Sciatic nerve (tissue), 2 donors: ENCODE results near the gene TRMU. TPM values are rescaled to one million over a fixed set of nuclear protein-coding genes. Genes with fewer than 3 reads are reported as not detected.

ENCODE experiments used
- ATAC-seq: fragments of 200-7000 bp; cut with Tn5 transposase; one replicate; pipeline ENCODE4 v1.9.1; 2020; ENCODE audit warnings: mild to moderate bottlenecking, moderate library complexity
- DNase-seq: peaks from one replicate; pipeline ENCODE4 v3.0.0-alpha.2; 2020; ENCODE audit warnings: low spot score
- intact Hi-C: fragments of 100-400 bp; cut with DNase I; formaldehyde crosslinking; loops from one replicate; pipeline ENCODE4 v1.14.2; 2022
- total RNA-seq: library from RNA; stranded (reverse); fragmentation: NEBNext Ultra II Directional; extraction: Animal tissue kit (Norgen Biotek cat#: 25700); gene quantifications from one replicate; pipeline ENCODE4 v1.2.1, GENCODE V29; 2021
- donor health status: DM: no; HTN: no; CAD: no.
- donor health status: DM: no; HTN: no; CAD: no.

The TRMU gene
- total RNA-seq, 1 donor from 2014 or later, result 34.1 TPM

DNA sequence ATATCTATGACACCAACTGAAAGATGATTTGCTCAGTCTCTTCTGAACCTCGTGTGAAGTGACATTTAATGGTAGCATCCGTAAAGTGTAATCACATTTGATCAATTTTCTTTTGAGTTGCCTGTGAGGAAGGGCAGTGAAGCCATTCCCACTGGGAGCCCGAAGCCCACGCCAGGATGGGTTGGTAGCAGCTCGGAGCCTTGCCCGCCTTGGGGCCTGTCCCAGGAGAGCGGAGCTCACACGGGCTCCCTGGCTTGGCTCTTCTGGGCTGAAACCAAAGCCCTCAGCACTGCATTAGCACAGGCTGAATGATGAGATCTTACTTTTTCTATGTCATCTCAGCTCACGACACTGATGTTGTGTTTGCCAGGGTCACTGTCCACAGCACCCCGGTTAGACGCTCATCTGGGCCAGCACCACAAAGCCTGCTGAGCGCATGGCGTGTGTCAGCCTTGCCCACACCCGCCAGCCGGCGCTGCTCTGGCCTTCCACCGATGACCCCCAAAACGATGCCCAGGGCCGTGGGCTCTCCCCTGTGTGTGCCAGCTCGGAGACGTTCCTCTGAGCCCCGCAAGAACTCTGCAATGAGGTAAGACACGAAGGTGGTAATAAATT is 9.3 kb upstream of the TRMU start:
- no peak for ATAC-seq
- intact Hi-C loops, result no loop called here
- DNase-seq, result no peak

DNA sequence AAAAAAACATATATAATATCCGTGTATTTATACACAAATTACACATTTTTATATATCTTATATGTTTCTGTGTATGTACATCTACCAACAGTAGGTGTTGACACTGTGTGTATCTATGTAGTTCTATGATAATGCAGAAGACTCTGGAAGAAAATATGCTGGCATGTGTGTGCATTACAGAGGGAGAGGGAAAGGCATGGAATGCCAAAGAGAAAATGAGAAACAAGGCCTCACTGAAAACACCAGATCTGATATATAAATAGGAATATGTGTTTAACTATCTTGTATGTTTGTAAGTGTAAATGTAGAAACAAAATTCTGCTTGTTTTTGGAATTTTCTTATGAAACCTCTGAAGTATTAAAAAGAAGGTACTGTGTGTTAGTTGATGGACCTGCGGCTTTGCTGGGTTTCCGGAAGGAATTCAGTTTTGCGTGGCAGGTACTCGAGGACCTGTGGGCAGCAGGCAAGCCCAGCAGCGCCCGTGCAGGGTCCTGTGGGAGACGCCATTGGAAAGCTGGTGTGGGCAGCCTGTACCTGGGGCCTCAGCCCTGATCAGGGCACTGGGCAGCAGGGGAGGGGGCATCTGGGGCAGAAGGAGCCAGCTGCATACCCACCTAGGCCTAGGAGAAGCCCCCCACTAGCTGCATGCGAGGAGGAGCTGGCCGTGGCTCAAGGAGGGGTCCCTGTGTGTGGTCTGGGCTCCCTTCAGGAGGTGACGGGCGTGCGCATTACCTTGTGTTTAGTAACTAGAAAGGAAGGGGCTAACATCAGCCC is 7.6 kb upstream of the TRMU start:
- DNase-seq, result no peak

DNA sequence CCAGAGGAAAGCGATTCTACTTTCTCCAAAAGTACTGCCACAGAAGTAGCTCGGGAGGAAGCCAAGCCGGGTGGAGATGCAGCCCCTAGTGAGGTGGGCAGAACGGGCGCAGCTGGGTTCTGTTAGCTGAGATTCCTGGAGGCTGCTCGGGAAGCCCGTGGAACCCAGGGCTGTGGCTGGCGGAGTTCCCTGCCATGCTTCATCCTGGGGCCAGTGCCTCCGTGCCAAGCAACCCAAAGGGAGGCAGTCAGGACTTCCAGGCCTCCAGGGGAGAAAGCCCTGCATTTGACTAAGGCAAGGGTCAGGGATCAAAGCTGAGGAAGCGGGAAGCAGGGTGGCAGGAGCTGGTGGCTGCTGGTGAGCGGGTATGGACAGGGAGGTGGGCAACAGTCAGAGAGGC is 6.7 kb upstream of the TRMU start:
- DNase-seq, result no peak
- no peak for ATAC-seq
- intact Hi-C loops, result no loop called here

More for the DNA sequence above, 7.6 kb upstream of the TRMU start:
- intact Hi-C loops, result no loop called here
- ATAC-seq, result no peak

DNA sequence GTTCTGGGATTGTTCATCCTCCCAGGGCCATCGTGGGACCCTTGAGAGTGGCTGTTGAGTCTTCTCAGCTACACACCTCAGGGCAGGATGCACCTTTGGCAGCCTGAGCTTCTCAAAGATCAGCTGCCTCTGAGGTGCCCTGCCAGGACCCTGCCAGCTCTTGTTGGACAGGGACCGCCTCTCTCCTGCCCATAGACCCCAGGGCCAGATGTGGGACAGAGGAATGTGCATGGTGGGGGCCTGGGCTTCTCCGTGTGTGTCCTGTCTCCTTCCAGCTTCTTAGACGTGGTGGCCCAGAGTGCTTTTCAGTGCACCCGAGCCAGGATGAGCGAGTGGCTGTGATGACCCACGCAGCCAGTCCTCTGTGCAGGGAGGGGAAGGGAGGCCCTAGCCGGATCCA is 5.9 kb upstream of the TRMU start:
- DNase-seq (no peak), ATAC-seq (no peak)
- intact Hi-C loops, result no loop called here

DNA sequence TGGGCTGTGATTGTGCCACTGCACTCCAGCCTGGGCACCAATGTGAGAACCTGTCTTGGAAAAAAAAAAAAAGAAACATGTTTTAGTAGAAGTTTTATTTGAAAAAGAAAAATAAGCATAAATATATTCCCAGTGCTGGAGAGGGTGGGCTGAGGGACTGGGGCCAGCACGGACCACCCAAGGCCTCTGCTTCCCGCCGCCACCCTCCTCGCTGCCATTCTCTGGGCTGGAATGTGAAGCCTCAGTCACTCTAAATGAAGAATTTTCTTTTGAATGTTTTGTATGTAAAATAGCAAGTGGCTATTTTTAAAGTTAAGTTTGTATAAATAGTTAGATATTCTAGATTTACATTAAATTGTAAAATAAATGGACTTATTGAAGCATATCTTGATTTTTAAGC is 5.1 kb upstream of the TRMU start:
- intact Hi-C loops, result no loop called here
- DNase-seq (no peak), ATAC-seq (no peak)

DNA sequence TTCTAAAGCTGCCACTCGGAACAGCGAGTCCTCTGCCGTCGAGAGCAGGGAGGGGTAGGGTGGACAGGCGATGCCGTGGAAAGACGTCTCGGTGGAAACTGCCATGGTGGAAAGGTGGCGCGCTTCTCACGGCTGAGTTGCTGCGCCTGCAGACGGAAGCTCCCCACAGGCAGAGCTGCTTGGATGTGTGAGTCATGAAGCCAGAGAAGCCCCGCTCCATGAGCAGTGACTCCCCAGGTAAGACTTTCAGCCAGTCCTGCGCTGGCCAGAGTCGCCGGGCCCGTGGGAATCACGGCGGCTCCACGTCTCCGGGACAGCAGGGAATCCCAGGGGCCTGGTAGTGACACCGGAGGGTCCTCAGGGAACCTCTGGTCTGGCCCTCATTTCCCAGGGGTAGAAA is 4.0 kb upstream of the TRMU start:
- intact Hi-C loops, result no loop called here
- DNase-seq (no peak), ATAC-seq (no peak)

DNA sequence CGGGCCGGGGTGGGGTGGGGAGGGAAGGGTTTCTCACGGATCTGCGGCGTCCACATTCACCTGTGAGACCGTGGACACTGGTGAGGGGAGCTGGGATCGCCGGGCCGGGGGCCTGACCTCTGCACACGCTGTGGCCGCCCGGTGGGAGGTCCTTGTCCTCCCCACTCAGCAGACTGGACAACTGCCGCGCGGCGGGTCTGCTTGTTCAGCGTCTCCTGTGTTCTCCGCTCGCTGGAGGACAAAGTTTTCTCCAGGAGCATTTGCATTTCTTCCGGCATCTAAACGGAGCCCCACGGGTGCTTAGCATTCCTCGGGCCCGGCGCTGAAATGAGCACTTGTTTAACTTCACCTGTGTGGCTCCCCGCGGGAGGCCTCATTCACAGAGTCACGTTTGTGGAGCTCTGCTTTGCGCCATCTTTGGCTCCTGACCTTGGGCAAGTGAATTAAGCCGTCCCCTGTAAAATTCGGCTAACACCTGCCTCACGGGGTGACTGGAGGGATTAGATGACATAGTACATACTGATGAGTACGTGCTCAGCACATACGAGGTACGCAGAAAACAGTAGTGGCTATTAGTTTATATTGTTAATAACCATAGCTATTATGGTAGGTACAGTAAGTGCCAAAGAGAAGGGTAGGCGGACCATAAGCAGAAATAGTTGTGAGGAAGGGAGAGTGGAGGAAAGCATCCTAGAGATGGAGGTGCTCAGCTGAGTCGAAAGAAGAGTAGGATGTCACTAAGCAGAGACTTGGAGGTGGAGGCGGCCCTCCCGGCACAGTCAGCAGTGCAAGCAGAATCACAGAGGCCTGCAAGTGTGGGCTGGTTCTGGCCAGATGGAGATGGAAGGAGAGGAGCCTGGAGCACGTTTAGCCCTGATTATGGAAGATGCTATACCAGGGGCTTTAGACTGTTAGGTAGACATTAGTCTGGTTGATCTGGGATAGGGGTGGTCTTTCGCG is 885 bp downstream of the TRMU start:
- DNase-seq (no peak), ATAC-seq (peak; percentile 34)
- intact Hi-C loops, result no loop called here

DNA sequence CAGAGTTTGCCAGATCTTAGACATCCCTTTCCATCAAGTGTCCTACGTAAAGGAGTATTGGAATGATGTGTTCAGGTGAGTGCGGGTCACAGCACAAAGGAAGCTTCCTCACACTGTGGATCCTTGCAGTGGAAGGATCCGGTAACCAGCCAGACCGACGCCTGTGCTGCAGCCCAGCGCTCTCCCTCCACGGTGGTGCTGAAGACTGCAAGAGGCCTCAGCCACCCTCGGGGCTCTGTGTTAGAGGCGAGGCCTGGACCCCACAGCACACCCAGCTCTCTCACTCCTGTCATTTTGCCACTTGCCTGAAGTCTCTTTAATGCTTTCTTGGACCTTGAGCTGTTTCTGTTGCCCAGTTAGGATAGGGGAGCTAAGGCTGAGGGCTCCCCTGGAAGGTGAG is 2.4 kb downstream of the TRMU start:
- intact Hi-C loops, result no loop called here
- DNase-seq, result no peak
- no peak for ATAC-seq

DNA sequence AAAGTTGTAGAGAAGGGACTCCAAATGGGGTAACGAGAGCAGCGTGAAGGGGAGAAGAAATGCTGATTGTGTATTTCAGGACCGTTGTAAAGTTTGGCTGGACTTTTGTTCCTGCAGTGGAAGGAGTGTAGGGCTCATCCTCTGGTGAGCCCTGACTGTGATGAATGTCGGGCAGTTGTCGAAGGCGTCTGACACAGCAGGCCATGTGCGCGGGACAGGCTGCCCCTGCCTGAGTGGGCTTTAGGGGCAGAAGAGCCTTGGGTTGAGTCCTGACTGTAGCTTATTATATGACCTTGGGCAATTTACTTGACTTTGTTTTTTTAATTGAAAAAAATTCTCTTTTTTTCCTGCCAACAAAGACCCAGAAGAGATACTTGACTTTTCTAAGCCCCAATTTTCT is 3.1 kb downstream of the TRMU start:
- DNase-seq (no peak), ATAC-seq (no peak)
- intact Hi-C loops, result no loop called here

DNA sequence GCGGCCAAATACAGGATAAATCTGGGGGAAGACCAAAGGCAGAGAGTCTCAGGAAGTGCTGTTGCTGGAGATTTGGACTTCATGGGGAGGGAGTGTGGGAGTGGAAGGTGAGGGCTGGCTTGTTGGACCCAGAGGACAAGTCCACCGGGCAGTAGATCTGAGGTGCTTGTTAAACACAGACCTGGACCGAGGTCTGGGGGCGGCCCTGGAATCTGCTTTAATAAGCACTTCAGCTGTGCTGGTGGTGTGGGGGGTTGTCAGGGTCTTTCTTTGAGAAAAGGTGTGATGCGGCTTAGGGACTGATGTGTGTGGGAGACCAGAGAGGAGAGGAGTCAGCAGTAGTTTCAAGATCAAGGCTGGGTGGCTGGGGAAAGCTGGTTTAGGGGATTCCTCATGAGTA is 4.4 kb downstream of the TRMU start:
- no peak for ATAC-seq
- no peak for DNase-seq
- intact Hi-C loops, result no loop called here

DNA sequence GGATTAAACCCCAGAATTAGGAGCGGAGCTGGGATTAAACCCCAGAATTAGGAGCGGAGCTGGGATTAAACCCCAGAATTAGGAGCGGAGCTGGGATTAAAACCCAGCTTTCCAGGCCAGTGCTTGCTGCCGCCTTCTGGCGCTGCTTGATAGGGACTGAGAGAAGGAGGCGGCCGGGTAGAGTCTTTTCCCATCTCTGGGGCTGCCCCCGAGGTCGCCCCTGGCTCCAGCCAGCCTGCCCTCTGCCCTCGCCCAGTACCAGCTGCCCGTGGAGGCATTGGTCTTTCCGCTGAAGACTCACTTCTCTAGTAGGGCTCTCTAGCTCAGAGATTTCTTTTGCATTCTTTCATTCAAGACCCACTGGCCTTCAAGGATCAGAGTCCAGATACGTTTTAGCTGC is 5.2 kb downstream of the TRMU start:
- DNase-seq, result no peak
- no peak for ATAC-seq
- intact Hi-C loops, result no loop called here

DNA sequence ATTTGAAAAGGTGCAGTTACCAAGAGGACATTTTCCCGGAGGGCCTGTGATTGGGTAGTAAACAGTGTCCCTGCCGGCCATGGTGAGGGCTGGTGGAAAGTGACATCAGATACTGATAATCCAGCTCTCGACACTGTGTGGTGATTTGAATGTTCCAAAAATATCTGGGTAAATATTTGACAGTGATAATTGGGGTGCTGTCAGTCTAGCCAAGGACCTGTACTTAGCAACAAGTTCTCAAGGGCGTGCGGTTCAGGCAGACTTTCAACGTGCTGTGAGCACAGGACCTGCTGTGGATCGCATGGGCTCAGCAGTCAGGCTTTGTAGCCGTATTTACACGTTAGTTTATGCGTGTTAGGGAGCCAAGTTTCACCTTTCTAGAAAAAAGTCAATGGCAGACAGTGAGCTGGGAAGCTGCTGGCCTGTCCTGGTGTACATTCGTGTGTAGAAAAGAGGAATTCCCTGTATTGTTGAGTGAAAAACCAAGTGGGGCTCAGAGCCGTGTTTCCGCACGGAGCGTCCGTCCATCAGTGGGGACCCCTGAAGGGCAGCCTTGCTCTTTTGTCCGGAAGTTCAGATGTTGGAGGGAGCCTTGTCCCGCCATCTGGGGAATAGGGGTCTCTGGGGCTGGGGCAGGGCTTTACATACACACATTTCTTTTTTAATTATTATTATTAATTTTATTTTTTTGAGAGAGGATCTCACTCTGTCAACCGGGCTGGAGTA is 11.3 kb downstream of the TRMU start:
- intact Hi-C loops, result no loop called here
- ATAC-seq (no peak), DNase-seq (no peak)

DNA sequence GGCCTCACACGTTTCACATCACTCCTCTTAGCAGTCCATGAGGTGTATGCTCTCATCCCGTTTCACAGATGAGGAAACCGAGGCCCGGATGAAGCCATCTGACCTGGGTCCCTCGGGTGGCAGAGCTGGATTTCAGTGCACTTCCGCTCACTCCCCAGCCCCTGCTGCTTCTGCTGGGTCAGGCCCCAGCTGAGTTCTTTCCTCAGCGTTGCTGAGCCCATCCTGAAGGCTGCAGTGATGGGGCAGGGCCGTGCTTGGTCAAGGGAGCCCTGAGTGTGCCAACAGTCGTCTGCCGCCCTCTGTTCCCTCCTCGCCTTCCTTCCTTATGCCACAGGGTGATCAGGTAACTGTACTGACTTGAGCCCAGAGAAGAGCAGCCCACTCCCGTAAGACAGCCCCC is 12.1 kb downstream of the TRMU start:
- ATAC-seq, result no peak
- no peak for DNase-seq
- intact Hi-C loops, result no loop called here

DNA sequence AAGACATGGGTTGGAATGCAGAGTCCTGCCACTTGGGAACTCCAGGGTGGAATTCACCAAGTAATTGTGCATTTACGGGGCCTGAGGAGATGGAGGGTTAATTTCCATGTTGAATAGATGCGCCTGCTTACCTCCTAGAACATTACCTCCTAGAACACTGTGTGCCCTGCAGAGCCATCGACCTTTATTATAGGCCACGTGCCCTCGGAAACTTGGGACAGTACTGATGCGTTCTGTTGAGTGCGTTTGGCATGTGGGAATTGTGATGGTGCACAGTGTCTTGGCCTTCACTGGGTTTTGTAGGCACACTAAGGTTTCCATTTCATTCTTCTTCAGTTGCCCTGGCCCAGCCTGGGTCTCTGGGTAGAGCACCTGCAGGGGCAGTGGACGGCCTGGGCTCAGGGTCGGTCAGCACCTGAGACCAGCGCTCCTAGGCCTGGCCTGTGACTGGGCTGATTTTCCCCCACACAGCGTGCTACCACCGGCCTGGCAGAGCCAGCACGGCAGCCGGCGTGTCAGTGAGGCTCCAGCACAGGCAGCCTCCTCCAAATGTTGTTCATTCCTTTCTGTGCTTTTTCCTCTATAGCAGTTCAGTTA is 12.7 kb downstream of the TRMU start:
- ATAC-seq (no peak), DNase-seq (no peak)
- intact Hi-C loops, result no loop called here

DNA sequence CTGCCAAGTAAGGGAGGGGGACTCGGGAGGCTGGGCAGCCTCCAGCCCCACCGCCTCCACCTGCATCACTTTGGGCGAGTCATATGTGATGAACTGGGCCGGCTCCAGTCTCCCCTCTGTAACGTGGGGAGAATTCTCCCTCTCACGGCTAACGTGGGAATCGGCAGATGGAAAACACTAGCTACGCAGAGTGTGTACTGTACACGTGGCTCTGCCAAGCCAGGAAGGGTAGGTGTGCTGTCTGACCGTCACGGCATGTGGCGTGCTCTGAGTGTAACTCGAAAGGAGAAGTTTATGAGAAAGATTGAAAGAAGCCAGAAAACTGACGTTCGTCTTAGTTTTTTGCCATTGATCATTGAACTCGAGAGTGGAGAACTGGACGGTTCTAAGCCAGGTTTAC is 13.7 kb downstream of the TRMU start:
- ATAC-seq (no peak), DNase-seq (no peak)
- intact Hi-C loops, result no loop called here

DNA sequence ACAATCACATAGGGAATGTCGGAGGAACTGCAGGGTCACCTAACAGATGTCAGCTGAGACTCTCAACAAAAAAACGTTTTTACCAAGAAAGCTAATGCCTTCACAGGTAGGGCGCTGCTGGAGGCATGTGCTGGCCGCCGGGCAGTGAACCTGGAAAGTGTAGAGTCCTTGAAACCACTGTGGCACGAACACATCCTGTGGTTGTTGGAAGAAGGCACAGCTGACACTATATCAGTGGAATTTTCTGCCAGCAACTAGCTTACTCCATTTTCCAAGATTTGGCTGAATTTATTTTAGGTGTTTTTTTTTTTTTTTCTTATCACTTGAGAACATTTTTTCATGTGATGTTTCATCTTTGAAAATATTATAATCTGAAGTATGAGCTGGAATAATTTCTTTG is 14.2 kb downstream of the TRMU start:
- intact Hi-C loops, result loop anchor here (10.0 kb wide), 1 partner anchor 55 kb away; the partner anchor contains the start of gene GTSE1

DNA sequence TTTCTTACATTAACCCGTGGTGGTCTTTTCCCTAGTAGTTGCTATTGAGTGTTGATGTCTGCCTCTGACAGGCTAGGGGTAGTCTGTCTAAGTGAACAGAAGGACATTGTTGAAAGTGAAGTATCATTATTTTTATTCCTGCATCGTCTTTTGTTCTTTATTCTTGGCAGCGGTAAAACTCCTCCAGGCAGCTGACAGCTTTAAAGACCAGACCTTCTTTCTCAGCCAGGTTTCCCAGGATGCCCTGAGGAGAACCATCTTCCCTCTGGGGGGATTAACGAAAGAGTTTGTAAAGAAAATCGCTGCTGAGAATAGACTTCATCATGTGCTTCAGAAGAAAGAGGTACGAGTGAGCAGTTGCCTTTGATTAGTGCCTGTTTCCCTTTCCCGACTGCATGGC is 14.6 kb downstream of the TRMU start:
- intact Hi-C loops, result loop anchor here (10.0 kb wide), 1 partner anchor 55 kb away; the partner anchor contains the start of gene GTSE1
- DNase-seq (no peak), ATAC-seq (no peak)

More for the DNA sequence above, 14.2 kb downstream of the TRMU start:
- DNase-seq, result no peak
- ATAC-seq, result no peak

DNA sequence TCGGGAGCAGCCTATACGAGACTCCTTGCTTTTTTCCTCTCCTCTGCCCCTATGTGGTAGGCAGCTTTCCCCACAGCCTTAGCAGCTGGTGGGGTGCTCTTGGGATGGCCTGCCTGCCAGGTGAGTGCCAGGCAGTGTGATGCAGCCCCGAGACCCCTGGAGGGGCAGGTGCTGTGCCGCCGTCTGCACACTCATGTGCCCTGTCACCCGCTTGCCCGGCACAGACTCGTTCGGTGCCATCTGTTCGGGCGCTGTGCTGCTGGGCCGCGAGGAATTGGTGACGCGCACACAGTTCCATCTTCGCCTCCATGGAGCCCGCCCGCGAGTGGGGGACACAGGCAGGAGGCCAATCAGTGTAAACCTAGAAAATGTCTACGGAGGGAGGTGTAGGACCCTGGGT is 15.1 kb downstream of the TRMU start:
- no peak for DNase-seq
- intact Hi-C loops, result loop anchor here (10.0 kb wide), 1 partner anchor 56 kb away; the partner anchor contains the start of gene GTSE1

More for the DNA sequence above, 15.1 kb downstream of the TRMU start:
- ATAC-seq, result no peak
